GM12878 (cell line): ENCODE data around the gene HTRA3. TPM values are rescaled to one million over a fixed set of nuclear protein-coding genes. Genes with fewer than 3 reads are reported as not detected.

ENCODE experiments used
- ATAC-seq: fragments of 200-7000 bp; cut with Tn5 transposase; 3 replicates; pipeline ENCODE4 v1.9.1; 2020; ENCODE audit warnings: mild to moderate bottlenecking, moderate library complexity
- BruUV-seq: library from RNA; stranded (reverse); fragments of 400-500 nt; replicated peaks from 2 replicates; lab custom pipeline; 2021; lab: Mats Ljungman, UMichigan
- CTCF ChIA-PET: fragments of 300-600 bp; sonication (Branson Sonifier 250); formaldehyde crosslinking; extraction: SDS; loops from one replicate; lab custom pipeline; 2021; ENCODE audit warnings: inconsistent platforms; lab: Yijun Ruan, JAX
- POLR2A ChIA-PET: fragments of 350-600 bp; formaldehyde crosslinking; extraction: SDS; loops from one replicate; lab custom pipeline; 2021; ENCODE audit warnings: inconsistent platforms; lab: Charles Lee
- RAD21 ChIA-PET: fragments of 300-600 bp; sonication (Branson Sonifier 250); formaldehyde crosslinking; loops from one replicate; lab custom pipeline; 2023; ENCODE audit warnings: antibody characterized with exemption; ENCODE audit not compliant: unreplicated experiment; lab: Charles Lee
- SMC1A ChIA-PET: fragments of 300-600 bp; sonication (Branson Sonifier 250); formaldehyde crosslinking; loops from one replicate; lab custom pipeline; 2023; ENCODE audit not compliant: unreplicated experiment, uncharacterized antibody; lab: Charles Lee
- DNase-seq: peaks from one replicate; pipeline ENCODE4 v3.0.0-alpha.2; 2011; ENCODE audit warnings: low read depth, low spot score
- FAIRE-seq: peaks from 3 replicates; lab custom pipeline; 2011; peaks lifted over from hg19 to GRCh38; lab: Jason Lieb, UNC
- H2AFZ ChIP-seq: 2 replicates; pipeline ENCODE4 v1.6.0; 2011; ENCODE audit warnings: low read depth, low read length, control low read depth; ENCODE audit not compliant: control insufficient read depth
- H3K27ac ChIP-seq: 2 replicates; pipeline ENCODE4 v1.5.1; 2011; ENCODE audit warnings: control low read depth; ENCODE audit not compliant: control insufficient read depth, insufficient read depth
- H3K27me3 ChIP-seq, 2 experiments: replicated peaks in 1 of 2; 2 replicates each; pipeline versions ENCODE4 v1.6.0 to v1.6.1; 2011; ENCODE audit warnings: low read length in 1 of 2; ENCODE audit not compliant: control insufficient read depth in 2 of 2, insufficient read depth in 2 of 2
- H3K36me3 ChIP-seq, 2 experiments: 2 replicates each; pipeline ENCODE4 v1.5.1; 2011; ENCODE audit warnings: low read length in 1 of 2; ENCODE audit not compliant: control insufficient read depth in 2 of 2, insufficient read depth in 2 of 2
- H3K4me1 ChIP-seq: 2 replicates; pipeline ENCODE4 v1.6.1; 2011; ENCODE audit warnings: mild to moderate bottlenecking, low read length, moderate library complexity, mixed read lengths; ENCODE audit not compliant: control insufficient read depth, insufficient read depth
- H3K4me2 ChIP-seq: 2 replicates; pipeline ENCODE4 v1.6.0; 2011; ENCODE audit warnings: control low read depth; ENCODE audit not compliant: control insufficient read depth, insufficient read depth
- H3K4me3 ChIP-seq: fragments of 200-600 bp; sonication (generic); 2 replicates; pipeline ENCODE4 v1.5.1; 2016
- H3K79me2 ChIP-seq: 2 replicates; pipeline ENCODE4 v1.6.0; 2011; ENCODE audit warnings: low read length; ENCODE audit not compliant: control insufficient read depth, insufficient read depth
- H3K9ac ChIP-seq: 2 replicates; pipeline ENCODE4 v1.8.0; 2011; ENCODE audit warnings: low read length, control low read depth, mixed read lengths; ENCODE audit not compliant: control insufficient read depth, insufficient read depth
- H3K9me3 ChIP-seq: replicated peaks from 3 replicates; pipeline ENCODE4 v1.5.1; 2011; ENCODE audit warnings: mild to moderate bottlenecking, low read length; ENCODE audit not compliant: control insufficient read depth, insufficient read depth
- H4K20me1 ChIP-seq: 2 replicates; pipeline ENCODE4 v1.6.0; 2011; ENCODE audit not compliant: control insufficient read depth, insufficient read depth
- ATF7 ChIP-seq: fragments of 450-650 bp; IDR thresholded peaks from 2 replicates; pipeline ENCODE4 v1.6.1; 2016; ENCODE audit warnings: low read depth, mild to moderate bottlenecking
- EED ChIP-seq: sonication (generic); IDR thresholded peaks from 2 replicates; pipeline ENCODE4 v1.6.1; 2016; ENCODE audit warnings: antibody characterized with exemption, low read depth
- HDGF ChIP-seq: fragments of 450-650 bp; IDR thresholded peaks from 2 replicates; pipeline ENCODE4 v1.6.1; 2016; ENCODE audit warnings: antibody characterized with exemption
- MYB ChIP-seq: fragments of 150-350 bp; IDR thresholded peaks from 2 replicates; pipeline ENCODE4 v1.6.1; 2014; ENCODE audit warnings: mild to moderate bottlenecking, low read depth, low read length, borderline replicate concordance
- RAD21 ChIP-seq: IDR thresholded peaks from 2 replicates; pipeline ENCODE4 v1.6.1; 2011; ENCODE audit warnings: mild to moderate bottlenecking, low read depth, low read length, moderate library complexity; ENCODE audit not compliant: insufficient read depth
- RUNX3 ChIP-seq: IDR thresholded peaks from 2 replicates; pipeline ENCODE4 v1.6.1; 2012; ENCODE audit warnings: low read length, inconsistent platforms
- YY1 ChIP-seq: IDR thresholded peaks from 2 replicates; pipeline ENCODE4 v1.6.1; 2011; ENCODE audit warnings: low read depth, mild to moderate bottlenecking, low read length
- ZBTB11 ChIP-seq: fragments of 450-650 bp; formaldehyde crosslinking; IDR thresholded peaks from 2 replicates; pipeline ENCODE4 v1.5.0; 2022; ENCODE audit warnings: mild to moderate bottlenecking, missing genetic modification characterization
- WGBS: methylation state at CpG from one replicate; pipeline ENCODE4 v1.1.6; 2016; ENCODE audit warnings: low lambda C conversion rate; ENCODE audit not compliant: insufficient replicate concordance, insufficient coverage; ENCODE audit errors: missing lambda C conversion rate; 5-methylcytosine and 5-hydroxymethylcytosine counted together
- in situ Hi-C: fragments of 300-500 bp; cut with MboI; formaldehyde crosslinking; loops from 9 replicates; pipeline ENCODE4 v1.14.3; 2018; ENCODE audit warnings: mixed read lengths
- intact Hi-C: fragments of 100-400 bp; cut with micrococcal nuclease; formaldehyde crosslinking; loops from one replicate; pipeline ENCODE4 v1.14.2; 2022; ENCODE audit not compliant: unreplicated experiment
- polyA plus RNA-seq, 11 experiments: library from polyadenylated mRNA; depleted of rRNA in 4 of 11; unstranded in 6 of 11; stranded (reverse) in 5 of 11; fragments of >200 nt; fragmentation: Nextera tagmentation in 4 of 11; fragmentation: Illumina TruSeq in 1 of 11; extraction: Ambion mirVana in 4 of 11; extraction: Trizol in 1 of 11; gene quantifications; 1 replicate in 1 of 11; 2 replicates in 10 of 11; pipeline versions ENCODE4 v1.2.1 to v1.2.3, GENCODE V29; 2011 to 2016; ENCODE audit warnings: inconsistent platforms in 2 of 11, missing spikeins in 2 of 11, low read depth in 1 of 11
- total RNA-seq, 4 experiments: library from RNA; depleted of rRNA in 3 of 4; stranded (reverse); fragments of >200 nt in 3 of 4; fragmentation: Illumina TruSeq in 1 of 4; extraction: Trizol in 1 of 4; gene quantifications; 2 replicates each; pipeline versions ENCODE4 v1.2.1 to v1.2.3, GENCODE V29; 2013 to 2021
- TF ChIP-seq, protein P1 (sequence below): fragments of 450-650 bp; IDR thresholded peaks from 2 replicates; pipeline ENCODE4 v1.6.1; 2016; ENCODE audit warnings: mild to moderate bottlenecking, moderate library complexity, borderline replicate concordance
- TF ChIP-seq, protein P2 (sequence below): IDR thresholded peaks from 2 replicates; pipeline ENCODE4 v1.6.1; 2012; ENCODE audit warnings: low read depth, low read length, improper control_type of control experiment

The HTRA3 gene
- total and polyA plus RNA-seq, 10 of the 15 experiments (the other 5 are each of a cell fraction or from before 2014, with no cell fraction given): 0.04 to 1.2 (median 0.08) TPM; not detected in 7

GRCh38 chr4:8241895-8242696, 27.5 kb upstream of the HTRA3 start (continued):
- TF ChIP-seq ZBTB11 (CRISPR knock-in tag) (no peak), HDGF (peak; percentile 52; the same call in 1 of the 2 replicates), EED (no peak)

DNA sequence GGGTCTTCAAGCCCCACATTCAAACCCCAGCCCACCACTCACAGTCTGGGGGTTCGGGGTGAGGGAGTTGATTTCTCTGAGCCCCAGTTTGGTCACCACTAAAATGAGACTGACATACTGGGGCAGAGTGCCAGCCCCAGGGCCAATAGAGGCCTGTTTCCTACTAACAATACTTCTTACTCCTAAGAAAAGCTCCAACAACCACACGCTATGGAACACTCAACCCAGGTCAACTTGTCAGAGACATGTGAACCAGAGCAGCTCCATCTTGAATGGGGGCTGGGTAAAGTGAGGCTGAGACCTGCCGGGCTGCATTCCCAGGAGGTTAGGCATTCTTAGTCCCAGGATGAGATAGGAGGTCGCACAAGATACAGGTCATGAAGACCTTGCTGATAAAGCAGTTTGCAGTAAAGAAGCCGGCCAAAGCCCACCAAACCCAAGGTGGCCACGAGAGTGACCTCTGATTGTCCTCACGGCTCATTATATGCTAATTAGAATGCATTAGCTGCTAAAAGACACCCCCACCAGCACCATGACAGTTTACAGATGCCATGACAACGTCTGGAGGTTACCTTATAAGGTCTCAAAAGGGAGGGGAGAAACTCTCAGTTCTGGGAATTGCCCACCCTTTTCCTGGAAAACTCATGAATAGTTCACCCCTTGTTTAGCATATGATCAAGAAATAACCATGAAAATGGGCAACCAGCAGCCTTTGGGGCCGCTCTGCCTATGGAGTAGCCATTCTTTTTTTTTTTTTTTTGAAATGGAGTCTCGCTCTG, 26.6 kb upstream of the HTRA3 start:
- Histone ChIP-seq H4K20me1 (no peaks in the 10 kb centered on the region), H3K9me3 (no peaks in the 10 kb centered on the region), H3K79me2 (no peaks in the 10 kb centered on the region), H3K4me2 (no peak overlapping the region), H3K27me3 (no peaks in the 10 kb centered on the region), H2AFZ (no peak overlapping the region), H3K4me1 (peaks cover 3% of the 10 kb centered on the region), H3K36me3 (peaks cover 3 to 7% of the 10 kb centered on the region in 2 experiments; a peak in 3 of 4 replicates), H3K9ac (no peak overlapping the region), H3K27ac (no peak overlapping the region), H3K4me3 (no peak overlapping the region)
- CTCF ChIA-PET: interaction anchor here (0.6 to 4.6 kb wide), 17 partner anchors 12 to 226 kb away, joined by 3 to 21 read pairs (median 3); partner anchors contain the start of gene ABLIM2
- FAIRE-seq (no peak), ATAC-seq (no peak), DNase-seq (no peak)
- WGBS: 45% methylated on average over 9 of the region's 10 CpGs
- SMC1A ChIA-PET: interaction anchor here (1.0 to 1.9 kb wide), 9 partner anchors 8 to 161 kb away, joined by 3 to 9 read pairs (median 4); partner anchors contain the start of gene SH3TC1
- intact Hi-C loops (loop anchor here (1.0 to 10.0 kb wide), 2 partner anchors 160 to 352 kb away; partner anchors contain the start of gene CPZ), in situ Hi-C loops (loop anchor here (5.0 kb wide), 1 partner anchor 159 kb away; no protein-coding TSS in a partner anchor)
- RAD21 ChIA-PET: interaction anchor here (0.6 to 1.7 kb wide), 7 partner anchors 14 to 160 kb away, joined by 3 to 19 read pairs (median 4); partner anchors contain the start of gene SH3TC1
- no TSS peak for BruUV-seq
- POLR2A ChIA-PET: interaction anchor here (1.0 kb wide), 1 partner anchor 40 kb away, joined by 3 read pairs; no protein-coding TSS in a partner anchor
- TF ChIP-seq RAD21: no peak
- TF ChIP-seq YY1: no peak
- TF ChIP-seq, protein P1, sequence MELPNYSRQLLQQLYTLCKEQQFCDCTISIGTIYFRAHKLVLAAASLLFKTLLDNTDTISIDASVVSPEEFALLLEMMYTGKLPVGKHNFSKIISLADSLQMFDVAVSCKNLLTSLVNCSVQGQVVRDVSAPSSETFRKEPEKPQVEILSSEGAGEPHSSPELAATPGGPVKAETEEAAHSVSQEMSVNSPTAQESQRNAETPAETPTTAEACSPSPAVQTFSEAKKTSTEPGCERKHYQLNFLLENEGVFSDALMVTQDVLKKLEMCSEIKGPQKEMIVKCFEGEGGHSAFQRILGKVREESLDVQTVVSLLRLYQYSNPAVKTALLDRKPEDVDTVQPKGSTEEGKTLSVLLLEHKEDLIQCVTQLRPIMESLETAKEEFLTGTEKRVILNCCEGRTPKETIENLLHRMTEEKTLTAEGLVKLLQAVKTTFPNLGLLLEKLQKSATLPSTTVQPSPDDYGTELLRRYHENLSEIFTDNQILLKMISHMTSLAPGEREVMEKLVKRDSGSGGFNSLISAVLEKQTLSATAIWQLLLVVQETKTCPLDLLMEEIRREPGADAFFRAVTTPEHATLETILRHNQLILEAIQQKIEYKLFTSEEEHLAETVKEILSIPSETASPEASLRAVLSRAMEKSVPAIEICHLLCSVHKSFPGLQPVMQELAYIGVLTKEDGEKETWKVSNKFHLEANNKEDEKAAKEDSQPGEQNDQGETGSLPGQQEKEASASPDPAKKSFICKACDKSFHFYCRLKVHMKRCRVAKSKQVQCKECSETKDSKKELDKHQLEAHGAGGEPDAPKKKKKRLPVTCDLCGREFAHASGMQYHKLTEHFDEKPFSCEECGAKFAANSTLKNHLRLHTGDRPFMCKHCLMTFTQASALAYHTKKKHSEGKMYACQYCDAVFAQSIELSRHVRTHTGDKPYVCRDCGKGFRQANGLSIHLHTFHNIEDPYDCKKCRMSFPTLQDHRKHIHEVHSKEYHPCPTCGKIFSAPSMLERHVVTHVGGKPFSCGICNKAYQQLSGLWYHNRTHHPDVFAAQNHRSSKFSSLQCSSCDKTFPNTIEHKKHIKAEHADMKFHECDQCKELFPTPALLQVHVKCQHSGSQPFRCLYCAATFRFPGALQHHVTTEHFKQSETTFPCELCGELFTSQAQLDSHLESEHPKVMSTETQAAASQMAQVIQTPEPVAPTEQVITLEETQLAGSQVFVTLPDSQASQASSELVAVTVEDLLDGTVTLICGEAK: no peak
- no peak for TF ChIP-seq RUNX3
- no peak for TF ChIP-seq MYB
- TF ChIP-seq, protein P2, sequence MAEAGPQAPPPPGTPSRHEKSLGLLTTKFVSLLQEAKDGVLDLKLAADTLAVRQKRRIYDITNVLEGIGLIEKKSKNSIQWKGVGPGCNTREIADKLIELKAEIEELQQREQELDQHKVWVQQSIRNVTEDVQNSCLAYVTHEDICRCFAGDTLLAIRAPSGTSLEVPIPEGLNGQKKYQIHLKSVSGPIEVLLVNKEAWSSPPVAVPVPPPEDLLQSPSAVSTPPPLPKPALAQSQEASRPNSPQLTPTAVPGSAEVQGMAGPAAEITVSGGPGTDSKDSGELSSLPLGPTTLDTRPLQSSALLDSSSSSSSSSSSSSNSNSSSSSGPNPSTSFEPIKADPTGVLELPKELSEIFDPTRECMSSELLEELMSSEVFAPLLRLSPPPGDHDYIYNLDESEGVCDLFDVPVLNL: no peak
- TF ChIP-seq ATF7: no peak
- no peak for TF ChIP-seq HDGF
